ENCODE data around the gene GSTA1. TPM values are rescaled to one million over a fixed set of nuclear protein-coding genes. Genes with fewer than 3 reads are reported as not detected.
"Not testable (repeated sequence)": the region's sequence is repeated elsewhere in the genome, so short reads cannot be mapped to it uniquely, and the experiment has no call there.

Gene GSTA1
- total and polyA plus RNA-seq, 5 donors from 2014 or later, result not detected

GRCh38 chr6:52749556-52750152, 54.0 kb downstream of the GSTA1 start:
- Histone ChIP-seq H3K36me3 (ENCODE audit: control insufficient read depth, insufficient read depth, low read length) (no peaks in the 10 kb centered on the region), H3K9me3 (ENCODE audit: control insufficient read depth in 2 of 2, low read length in 2 of 2) (no peaks in the 10 kb centered on the region), H3K4me3 (ENCODE audit: low read depth, low read length) (no peak overlapping the region), H3K27me3 (ENCODE audit: control insufficient read depth, insufficient read depth, low read length) (no peaks in the 10 kb centered on the region), H3K27ac (ENCODE audit: insufficient read depth, low read length, poor library complexity, severe bottlenecking) (no peak overlapping the region), H3K4me1 (ENCODE audit: control insufficient read depth, insufficient read depth, low read length, poor library complexity, severe bottlenecking) (no peaks in the 10 kb centered on the region)
- no peak overlapping the region for H3K4me3 Mint-ChIP-seq
- peaks cover 17% of the 10 kb centered on the region for H3K27me3 Mint-ChIP-seq
- peaks cover 0 to 7% (median 3%) of the 10 kb centered on the region in 7 donors for H3K9me3 Mint-ChIP-seq
- no peak for ATAC-seq (ENCODE audit: low read depth in 2 of 2)
- no peaks in the 10 kb centered on the region for H3K36me3 Mint-ChIP-seq
- H3K27ac Mint-ChIP-seq, result no peak overlapping the region
- H3K4me1 Mint-ChIP-seq, result no peaks in the 10 kb centered on the region
- DNase-seq, result no peak

- not testable (repeated sequence) for H3K27ac Mint-ChIP-seq; H3K9me3 ChIP-seq (ENCODE audit: control insufficient read depth in 2 of 2, low read length in 2 of 2); H3K27me3 ChIP-seq (ENCODE audit: control insufficient read depth, insufficient read depth, low read length); H3K4me1 Mint-ChIP-seq; H3K9me3 Mint-ChIP-seq; H3K4me3 ChIP-seq (ENCODE audit: low read depth, low read length); H3K36me3 Mint-ChIP-seq; H3K27ac ChIP-seq (ENCODE audit: insufficient read depth, low read length, poor library complexity, severe bottlenecking); H3K36me3 ChIP-seq (ENCODE audit: control insufficient read depth, insufficient read depth, low read length); ATAC-seq (ENCODE audit: low read depth in 2 of 2); H3K4me3 Mint-ChIP-seq; H3K4me1 ChIP-seq (ENCODE audit: control insufficient read depth, insufficient read depth, low read length, poor library complexity, severe bottlenecking); DNase-seq
- H3K27me3 Mint-ChIP-seq, result peaks cover 19% of the 10 kb centered on the region
These were observed 56.3 kb downstream of the GSTA1 start for GRCh38 chr6:52747301-52747700.

GRCh38 chr6:52746213-52746612, 57.4 kb downstream of the GSTA1 start:
- H3K4me3 ChIP-seq (ENCODE audit: low read depth, low read length), result no peak overlapping the region
- peak in 1 of 3 donors; percentile 47 for DNase-seq
- Mint-ChIP-seq H3K27me3 (peaks cover 23% of the 10 kb centered on the region), H3K36me3 (no peaks in the 10 kb centered on the region), H3K9me3 (peaks cover 0 to 9% (median 3%) of the 10 kb centered on the region in 7 donors), H3K4me1 (no peaks in the 10 kb centered on the region), H3K4me3 (no peak overlapping the region), H3K27ac (no peak overlapping the region)
- H3K36me3 ChIP-seq (ENCODE audit: control insufficient read depth, insufficient read depth, low read length), result no peaks in the 10 kb centered on the region
- no peak overlapping the region for H3K27ac ChIP-seq (ENCODE audit: insufficient read depth, low read length, poor library complexity, severe bottlenecking)
- peaks cover 5% of the 10 kb centered on the region for H3K27me3 ChIP-seq (ENCODE audit: control insufficient read depth, insufficient read depth, low read length)
- no peaks in the 10 kb centered on the region for H3K9me3 ChIP-seq (ENCODE audit: control insufficient read depth in 2 of 2, low read length in 2 of 2)
- ATAC-seq (ENCODE audit: low read depth in 2 of 2), result no peak
- H3K4me1 ChIP-seq (ENCODE audit: control insufficient read depth, insufficient read depth, low read length, poor library complexity, severe bottlenecking), result no peaks in the 10 kb centered on the region

GRCh38 chr6:52745764-52746201, 57.8 kb downstream of the GSTA1 start:
- Histone ChIP-seq H3K4me1 (ENCODE audit: control insufficient read depth, insufficient read depth, low read length, poor library complexity, severe bottlenecking) (no peaks in the 10 kb centered on the region), H3K27me3 (ENCODE audit: control insufficient read depth, insufficient read depth, low read length) (peaks cover 5% of the 10 kb centered on the region), H3K36me3 (ENCODE audit: control insufficient read depth, insufficient read depth, low read length) (no peaks in the 10 kb centered on the region), H3K27ac (ENCODE audit: insufficient read depth, low read length, poor library complexity, severe bottlenecking) (no peak overlapping the region), H3K4me3 (ENCODE audit: low read depth, low read length) (no peak overlapping the region), H3K9me3 (ENCODE audit: control insufficient read depth in 2 of 2, low read length in 2 of 2) (no peaks in the 10 kb centered on the region)
- peaks cover 0 to 9% (median 2%) of the 10 kb centered on the region in 7 donors for H3K9me3 Mint-ChIP-seq
- no peaks in the 10 kb centered on the region for H3K36me3 Mint-ChIP-seq
- DNase-seq (no peak), ATAC-seq (ENCODE audit: low read depth in 2 of 2) (no peak)
- no peaks in the 10 kb centered on the region for H3K4me1 Mint-ChIP-seq
- H3K27me3 Mint-ChIP-seq, result peaks cover 23% of the 10 kb centered on the region
- H3K4me3 Mint-ChIP-seq, result no peak overlapping the region
- H3K27ac Mint-ChIP-seq, result no peak overlapping the region

GRCh38 chr6:52741872-52742271, 61.7 kb downstream of the GSTA1 start:
- H3K27me3 Mint-ChIP-seq, result peaks cover 33% of the 10 kb centered on the region
- H3K4me3 ChIP-seq (ENCODE audit: low read depth, low read length), result no peak overlapping the region
- no peaks in the 10 kb centered on the region for H3K36me3 ChIP-seq (ENCODE audit: control insufficient read depth, insufficient read depth, low read length)
- no peak overlapping the region for H3K4me3 Mint-ChIP-seq
- H3K36me3 Mint-ChIP-seq, result no peaks in the 10 kb centered on the region
- H3K27ac Mint-ChIP-seq, result no peak overlapping the region
- H3K27ac ChIP-seq (ENCODE audit: insufficient read depth, low read length, poor library complexity, severe bottlenecking), result no peak overlapping the region
- no peaks in the 10 kb centered on the region for H3K4me1 Mint-ChIP-seq
- H3K9me3 ChIP-seq (ENCODE audit: control insufficient read depth in 2 of 2, low read length in 2 of 2), result no peaks in the 10 kb centered on the region
- H3K27me3 ChIP-seq (ENCODE audit: control insufficient read depth, insufficient read depth, low read length), result peaks cover 5% of the 10 kb centered on the region
- peaks cover 0 to 4% (median 2%) of the 10 kb centered on the region in 7 donors for H3K9me3 Mint-ChIP-seq
- ATAC-seq (ENCODE audit: low read depth in 2 of 2) (no peak), DNase-seq (no peak)
- no peaks in the 10 kb centered on the region for H3K4me1 ChIP-seq (ENCODE audit: control insufficient read depth, insufficient read depth, low read length, poor library complexity, severe bottlenecking)

Other genes starting within 250 kb of the GSTA1 start
- 12.0 TPM for gene TRAM2, start 226.8 kb downstream of the GSTA1 start, total RNA-seq
- gene TRAM2, start 226.8 kb downstream of the GSTA1 start, polyA plus RNA-seq, result 1 to 10 TPM; 3.2 to 4.5 (median 3.7) TPM
- gene TMEM14A, start 132.7 kb downstream of the GSTA1 start, total RNA-seq, result 8.0 TPM
- gene TMEM14A, start 132.7 kb downstream of the GSTA1 start, polyA plus RNA-seq, result 10 to 100 TPM; 29.7 to 55.0 (median 43.1) TPM
- not detected for gene GSTA2, start 40.3 kb downstream of the GSTA1 start, total RNA-seq
- not detected for gene GSTA2, start 40.3 kb downstream of the GSTA1 start, polyA plus RNA-seq
- not detected for gene GSTA5, start 37.0 kb upstream of the GSTA1 start, total RNA-seq
- gene GSTA5, start 37.0 kb upstream of the GSTA1 start, polyA plus RNA-seq, result not detected
- gene GSTA3, start 105.9 kb upstream of the GSTA1 start, total RNA-seq, result not detected
- not detected for gene GSTA3, start 105.9 kb upstream of the GSTA1 start, polyA plus RNA-seq
- 1.4 TPM for gene GSTA4, start 191.5 kb upstream of the GSTA1 start, total RNA-seq
- 1 to 10 TPM; 1.1 to 4.1 (median 1.2) TPM for gene GSTA4, start 191.5 kb upstream of the GSTA1 start, polyA plus RNA-seq